SHP77 treated with DMSO at 0.1 percent for 48 hours (cell line): ENCODE data around the gene ANKS1B.
"Not testable (repeated sequence)": the region's sequence is repeated elsewhere in the genome, so short reads cannot be mapped to it uniquely, and the experiment has no call there.

Experiments
- DNase-seq: peaks from one replicate; lab custom pipeline; 2025; lab: John Stamatoyannopoulos, UW

The ANKS1B gene

GRCh38 chr12:98868538-98868937 is 1116.2 kb downstream of the ANKS1B start:
- DNase-seq = no peak

GRCh38 chr12:98868076-98868475 is 1116.7 kb downstream of the ANKS1B start:
- DNase-seq = no peak

- DNase-seq = no peak
Measured at GRCh38 chr12:98864363-98864762, 1120.4 kb downstream of the ANKS1B start.

- no peak for DNase-seq
Measured at GRCh38 chr12:98863167-98863566, 1121.6 kb downstream of the ANKS1B start.

- no peak for DNase-seq
Measured at GRCh38 chr12:98861251-98861650, 1123.5 kb downstream of the ANKS1B start.

GRCh38 chr12:98856897-98857540 is 1127.7 kb downstream of the ANKS1B start:
- DNase-seq = no peak

- no peak for DNase-seq
Measured at GRCh38 chr12:98852181-98852580, 1132.6 kb downstream of the ANKS1B start.

GRCh38 chr12:98847242-98847641 is 1137.5 kb downstream of the ANKS1B start:
- DNase-seq = no peak

GRCh38 chr12:98845957-98846356 is 1138.8 kb downstream of the ANKS1B start:
- no peak for DNase-seq

- no peak for DNase-seq
Measured at GRCh38 chr12:98840325-98840724, 1144.4 kb downstream of the ANKS1B start.

GRCh38 chr12:98838231-98838647 is 1146.5 kb downstream of the ANKS1B start:
- no peak for DNase-seq

- DNase-seq = not testable (repeated sequence)
Measured at GRCh38 chr12:98837134-98837752, 1147.5 kb downstream of the ANKS1B start.

GRCh38 chr12:98830657-98831056 is 1154.1 kb downstream of the ANKS1B start:
- DNase-seq = no peak

- no peak for DNase-seq
Measured at GRCh38 chr12:98828802-98829600, 1155.7 kb downstream of the ANKS1B start.

GRCh38 chr12:98823012-98823411 is 1161.7 kb downstream of the ANKS1B start:
- DNase-seq = no peak

GRCh38 chr12:98821866-98822265 is 1162.9 kb downstream of the ANKS1B start:
- no peak for DNase-seq

GRCh38 chr12:98821232-98821631 is 1163.5 kb downstream of the ANKS1B start:
- DNase-seq = no peak

GRCh38 chr12:98819821-98820404 is 1164.8 kb downstream of the ANKS1B start:
- DNase-seq = no peak

GRCh38 chr12:98819071-98819470 is 1165.7 kb downstream of the ANKS1B start:
- DNase-seq = no peak

GRCh38 chr12:98818239-98818638 is 1166.5 kb downstream of the ANKS1B start:
- no peak for DNase-seq

GRCh38 chr12:98817742-98818141 is 1167.0 kb downstream of the ANKS1B start:
- DNase-seq = no peak

- no peak for DNase-seq
Measured at GRCh38 chr12:98816720-98817119, 1168.0 kb downstream of the ANKS1B start.

GRCh38 chr12:98814254-98814653 is 1170.5 kb downstream of the ANKS1B start:
- no peak for DNase-seq
